CD4-positive, alpha-beta T cell treated with Interleukin-1 beta for 1 hour (primary cell): Measurements from ENCODE around the gene KCNN4.
"Not testable (repeated sequence)": the region's sequence is repeated elsewhere in the genome, so short reads cannot be mapped to it uniquely, and the experiment has no call there.

Source experiments
- DNase-seq, 2 donors: peaks; one replicate each; pipeline ENCODE4 v3.0.0-alpha.2; 2020 to 2022

Gene KCNN4

DNA sequence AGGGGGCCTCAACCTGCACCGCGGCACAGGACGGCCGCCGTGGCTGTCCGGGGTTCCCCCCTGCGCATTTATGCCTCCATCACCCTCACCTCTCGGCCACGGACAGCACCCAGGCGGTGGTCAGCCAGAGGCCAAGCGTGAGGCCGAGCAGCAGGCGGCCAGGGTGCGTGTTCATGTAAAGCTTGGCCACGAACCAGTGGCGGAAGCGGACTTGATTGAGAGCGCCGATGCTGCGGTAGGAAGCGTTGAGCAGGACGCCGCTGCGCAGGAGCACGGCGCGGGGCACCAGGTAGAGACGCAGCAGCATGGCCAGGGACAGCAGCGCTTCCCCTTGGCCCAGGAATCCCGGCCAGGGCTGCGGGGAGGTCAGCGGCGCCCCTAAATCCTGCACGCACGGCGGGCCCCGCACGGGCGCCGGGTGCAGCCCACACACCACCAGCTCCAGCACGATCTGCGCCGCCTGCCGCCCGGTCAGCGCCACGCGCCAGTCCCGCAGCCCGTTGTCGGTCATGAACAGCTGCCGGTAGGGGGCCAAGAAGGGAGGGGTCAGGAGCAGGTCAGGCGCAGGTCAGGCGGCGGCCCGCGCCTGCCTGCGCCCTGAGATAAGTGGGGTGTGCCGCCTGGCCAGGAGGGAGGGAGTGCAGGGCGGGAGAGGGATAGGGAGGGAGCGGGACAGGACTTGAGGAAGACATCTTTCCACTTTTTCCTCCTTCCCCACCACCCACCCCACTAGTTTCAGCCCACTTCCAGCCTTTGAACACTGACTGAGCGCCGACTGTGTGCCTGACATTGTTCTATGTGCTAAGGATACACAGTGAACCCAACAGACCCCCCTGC lies 6.5 kb downstream of the KCNN4 start:
- DNase-seq = peak in 1 of 2 donors; percentile 37

- no peak for DNase-seq
These were observed 7.1 kb downstream of the KCNN4 start for GRCh38 chr19:43773725-43774102.

- no peak for DNase-seq
These were observed 11.5 kb downstream of the KCNN4 start for GRCh38 chr19:43769256-43769655.

- DNase-seq = peak in 1 of 2 donors; percentile 37
These were observed 12.3 kb downstream of the KCNN4 start for GRCh38 chr19:43768273-43769050.

- DNase-seq = no peak
These were observed 13.0 kb downstream of the KCNN4 start for GRCh38 chr19:43767818-43768217.

DNA sequence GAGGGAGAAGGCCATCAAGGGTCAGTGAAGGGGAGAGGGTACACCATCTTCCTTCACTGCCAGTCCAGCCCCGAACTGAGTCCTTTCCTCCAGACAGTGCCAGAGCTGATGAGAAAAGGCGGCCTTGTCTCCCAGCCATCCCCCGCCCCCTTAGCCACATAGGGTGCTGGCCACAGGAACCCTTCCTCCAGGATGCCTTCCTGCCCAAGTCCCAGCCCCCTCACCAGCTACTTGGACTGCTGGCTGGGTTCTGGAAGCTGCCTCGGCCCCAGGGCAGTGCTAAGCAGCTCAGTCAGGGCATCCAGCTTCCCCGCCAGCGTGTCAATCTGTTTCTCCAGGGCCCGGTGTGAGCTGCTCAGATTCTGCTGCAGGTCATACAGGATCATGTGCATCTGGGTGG lies 13.5 kb downstream of the KCNN4 start:
- no peak for DNase-seq

- no peak for DNase-seq
These were observed 14.1 kb downstream of the KCNN4 start for GRCh38 chr19:43766755-43767043.

DNA sequence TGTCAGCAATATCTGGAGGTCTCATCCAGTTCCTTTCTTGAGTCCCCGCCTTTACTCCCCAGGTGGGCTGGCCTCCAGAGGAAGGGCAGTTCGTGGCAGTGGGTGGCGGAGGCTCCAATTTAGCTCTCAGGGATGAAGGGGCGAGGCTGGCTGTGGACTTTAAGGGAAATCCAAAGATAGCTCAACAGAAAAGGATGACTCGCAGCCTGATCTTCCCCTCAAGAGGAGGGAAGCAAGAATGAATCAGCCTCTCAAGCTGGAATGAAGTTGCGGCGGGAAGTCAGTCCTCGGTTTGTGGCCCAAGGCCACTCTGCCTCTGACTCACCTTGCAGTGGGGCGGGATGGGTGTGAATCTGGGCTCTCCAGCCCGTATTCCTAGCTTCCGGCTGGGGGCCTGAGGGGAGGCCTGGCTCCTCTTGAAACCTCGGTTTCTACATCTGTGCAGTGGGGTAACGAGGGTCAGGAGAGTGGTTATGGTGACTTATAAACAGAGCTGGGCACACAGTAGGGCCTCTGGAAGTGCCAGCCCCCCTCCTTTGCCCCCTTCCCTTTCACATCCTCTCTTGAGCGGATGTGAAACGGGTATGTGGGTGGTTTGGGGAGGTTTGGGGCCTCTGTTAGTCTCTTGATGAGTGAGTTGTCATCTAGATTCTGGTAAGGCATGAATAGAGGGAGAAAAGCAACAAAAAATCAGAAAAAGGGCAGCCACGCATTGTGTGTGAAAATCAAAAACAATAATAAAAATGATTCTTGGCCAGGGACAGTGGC lies 15.5 kb downstream of the KCNN4 start:
- DNase-seq = peak; percentile 65 to 73

DNA sequence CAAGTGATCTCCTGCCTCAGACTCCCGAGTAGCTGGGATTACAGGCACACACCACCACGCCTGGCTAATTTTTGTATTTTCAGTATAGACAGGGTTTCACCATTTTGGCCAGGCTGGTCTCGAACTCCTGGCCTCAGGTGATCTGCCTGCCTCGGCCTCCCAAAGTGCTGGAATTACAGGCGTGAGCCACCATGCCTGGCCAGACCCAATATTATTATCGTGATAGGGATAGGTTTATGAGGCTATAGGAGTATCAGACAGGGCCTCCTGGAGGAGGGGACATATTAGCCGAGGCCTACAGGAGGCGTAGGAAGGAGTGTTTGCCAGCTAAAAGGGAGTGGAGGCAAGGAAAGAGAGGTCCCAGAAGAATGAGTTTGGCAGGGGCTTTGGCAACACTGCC lies 16.1 kb downstream of the KCNN4 start:
- DNase-seq = not testable (repeated sequence)

DNA sequence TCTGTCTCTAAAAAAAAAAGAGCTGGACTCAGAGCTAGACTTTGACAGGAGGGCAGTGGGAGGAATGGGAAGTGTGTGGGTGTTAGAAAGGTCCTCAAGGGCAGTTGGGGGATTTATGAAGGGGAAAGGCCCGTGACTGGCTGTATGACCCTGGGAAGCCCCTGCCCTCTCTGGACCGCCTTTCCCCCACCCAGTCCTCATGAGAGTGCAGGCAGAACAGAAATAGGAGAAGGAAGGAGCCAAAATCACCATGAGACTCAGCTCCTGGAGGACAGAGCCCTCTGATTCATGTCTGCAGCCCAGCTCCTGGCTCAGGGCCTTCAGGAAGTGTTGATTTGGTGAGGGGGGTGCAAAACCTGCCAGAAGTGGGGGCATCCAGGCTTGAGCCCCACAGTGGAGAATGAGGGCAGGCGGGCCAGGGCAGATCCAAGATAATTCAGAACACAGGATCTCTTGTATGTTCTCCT lies 17.3 kb downstream of the KCNN4 start:
- no peak for DNase-seq

GRCh38 chr19:43762814-43763213 lies 18.0 kb downstream of the KCNN4 start:
- no peak for DNase-seq

GRCh38 chr19:43760941-43761340 lies 19.8 kb downstream of the KCNN4 start:
- no peak for DNase-seq

GRCh38 chr19:43759515-43759914 lies 21.3 kb downstream of the KCNN4 start:
- no peak for DNase-seq

DNA sequence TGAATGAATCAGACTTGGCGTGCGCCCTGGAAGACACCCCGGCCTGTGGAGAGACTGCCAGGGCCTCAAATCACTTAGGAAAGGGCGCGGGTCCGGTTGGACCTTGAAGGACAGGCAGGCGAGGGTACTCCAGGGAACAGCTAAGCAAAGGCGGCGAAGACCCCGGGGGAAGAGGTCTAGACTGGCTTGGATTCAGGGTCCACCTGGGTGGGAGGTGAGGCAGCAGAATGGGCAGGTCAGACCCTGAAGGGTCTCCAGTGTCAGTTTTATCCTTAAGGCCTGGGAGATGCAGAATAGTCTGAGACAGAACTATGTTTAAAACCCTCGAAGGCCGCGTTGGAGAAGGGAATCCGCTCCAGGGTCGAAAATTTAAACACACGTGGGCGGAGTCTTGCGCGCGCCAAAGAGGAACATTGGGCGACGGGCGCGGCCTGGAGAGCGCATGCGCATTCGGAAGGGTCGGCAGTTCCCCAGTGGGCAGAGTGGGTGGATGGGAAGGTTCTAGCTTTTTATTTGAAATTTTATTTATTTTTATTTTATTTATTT lies 25.4 kb downstream of the KCNN4 start:
- DNase-seq = peak; percentile 83 to 84

DNA sequence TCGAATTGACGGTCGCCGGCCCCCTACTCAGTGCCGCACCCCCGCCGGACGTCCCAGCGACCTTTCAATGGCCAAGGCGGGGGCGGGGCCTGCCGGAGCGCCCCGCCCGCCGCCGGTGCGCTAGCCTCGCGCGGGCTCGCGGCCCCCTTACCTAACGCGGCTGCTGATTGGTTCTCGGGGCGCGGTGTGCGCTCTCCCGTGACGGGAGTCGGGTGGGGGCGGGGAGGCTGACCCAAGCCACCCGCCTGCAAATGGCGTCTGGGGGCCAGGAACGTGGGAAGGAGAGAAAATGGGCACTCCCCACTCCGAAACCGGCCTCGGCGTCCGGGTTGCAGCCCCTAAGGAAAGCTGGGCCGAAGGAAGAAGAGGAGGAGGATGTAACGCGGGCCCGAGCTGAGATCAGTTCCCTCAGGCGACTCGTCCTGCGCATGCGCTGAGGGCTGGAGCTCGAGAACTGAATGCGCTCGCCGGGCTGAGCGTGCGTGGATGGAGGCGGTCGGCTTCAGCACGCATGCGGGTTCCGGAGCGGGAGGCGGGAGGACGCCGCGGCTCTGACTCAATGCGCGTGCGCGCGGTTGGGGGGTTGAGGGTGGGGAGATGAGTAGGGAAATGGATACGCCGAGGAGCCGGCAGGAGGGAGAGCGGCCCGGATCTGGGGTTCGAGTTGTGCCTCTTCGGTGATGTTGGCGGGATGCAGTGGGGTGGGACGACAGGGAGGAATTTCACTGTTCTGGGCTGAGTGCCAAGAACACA lies 26.1 kb downstream of the KCNN4 start, which contains the start of gene SMG9:
Gene SMG9, minus strand, starts transcription at position 460 of the 753 bp plus-strand sequence. CDS start 4,221 bp downstream, outside the sequence.
- DNase-seq = peak; percentile 98

DNA sequence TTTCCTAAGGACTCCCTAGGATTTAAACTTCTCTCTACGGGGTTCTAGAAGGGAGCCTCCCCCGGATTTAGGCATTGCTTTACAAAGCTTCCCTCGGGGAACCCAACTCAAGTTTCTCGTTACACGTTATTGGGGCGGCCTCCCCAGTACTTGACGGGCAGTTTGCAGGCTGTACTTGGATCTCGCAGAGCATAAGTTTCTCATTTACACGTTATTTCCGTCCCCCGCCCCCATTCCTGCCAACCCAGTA lies 26.6 kb downstream of the KCNN4 start:
- no peak for DNase-seq

GRCh38 chr19:43752287-43752875 lies 28.4 kb downstream of the KCNN4 start:
- no peak for DNase-seq

DNA sequence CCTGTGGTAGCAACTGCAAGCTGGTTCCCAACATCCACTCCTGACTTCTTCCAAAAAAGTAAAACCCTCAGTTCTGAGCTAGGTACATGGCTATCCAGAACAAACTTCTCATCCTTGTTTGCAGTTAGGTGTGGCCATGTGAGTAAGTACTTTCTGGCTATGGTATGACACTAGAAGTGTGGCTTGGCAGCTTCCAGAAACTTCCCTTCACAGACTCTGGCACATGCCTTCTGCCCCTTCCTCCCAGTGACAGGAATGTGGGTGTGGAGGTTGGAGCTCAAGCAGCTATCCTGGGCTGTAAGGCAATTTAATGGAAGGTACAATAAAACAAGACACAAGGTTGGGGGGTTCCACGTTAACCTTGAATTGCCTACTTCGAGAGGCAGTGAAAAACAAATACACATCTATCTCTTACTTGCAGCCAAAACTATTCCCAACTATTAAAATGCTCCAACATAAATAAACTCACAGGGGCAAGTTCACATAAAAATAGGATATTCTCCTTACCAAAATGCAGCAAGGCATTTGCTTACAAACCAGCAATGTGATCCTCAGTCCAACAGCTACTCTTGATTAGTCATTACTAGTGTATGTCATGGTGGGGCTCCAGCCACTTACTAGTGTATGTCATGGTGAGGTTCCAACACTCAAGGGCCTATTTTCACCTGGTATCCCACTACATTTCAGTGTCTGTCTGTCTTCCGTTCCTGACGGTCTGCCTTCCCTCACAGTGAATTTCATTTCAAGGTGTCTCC lies 29.1 kb downstream of the KCNN4 start:
- no peak for DNase-seq

GRCh38 chr19:43749898-43750297 lies 30.9 kb downstream of the KCNN4 start:
- DNase-seq = no peak

GRCh38 chr19:43749152-43749551 lies 31.6 kb downstream of the KCNN4 start:
- DNase-seq = no peak

DNA sequence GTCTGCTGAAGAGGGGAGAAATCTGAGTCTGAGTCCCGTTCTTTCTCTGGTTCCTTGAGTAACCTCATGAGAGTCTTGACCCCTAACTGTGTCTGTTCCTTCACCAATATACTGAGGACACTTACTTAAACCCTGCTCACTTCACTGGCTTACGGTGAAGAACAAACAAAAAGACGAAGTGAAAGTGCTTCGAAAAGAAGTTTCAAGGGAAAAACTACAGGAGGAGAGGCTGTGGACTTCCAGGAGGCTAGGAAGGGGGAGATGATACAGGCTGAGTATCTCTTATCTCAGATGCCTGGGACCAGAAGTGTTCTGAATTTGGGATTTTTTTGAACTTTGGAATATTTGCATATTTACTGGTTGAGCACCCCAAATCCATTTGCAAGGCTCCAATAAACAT lies 32.1 kb downstream of the KCNN4 start:
- no peak for DNase-seq
